HG03064 (cell line): ENCODE results near the gene SPTBN4.
"Not testable (repeated sequence)": the region's sequence is repeated elsewhere in the genome, so short reads cannot be mapped to it uniquely, and the experiment has no call there.

Source experiments
- ATAC-seq: cut with Tn5 transposase; IDR thresholded peaks from one replicate; pipeline ENCODE4 v1.9.1; 2021; ENCODE audit warnings: low read depth; ENCODE audit not compliant: unreplicated experiment

SPTBN4 gene

GRCh38 chr19:40438284-40438683 is 28.5 kb upstream of the SPTBN4 start:
- no peak for ATAC-seq

GRCh38 chr19:40441719-40442253 is 25.0 kb upstream of the SPTBN4 start:
- ATAC-seq = no peak

- ATAC-seq = no peak
Measured at GRCh38 chr19:40442328-40443130, 24.3 kb upstream of the SPTBN4 start.

- ATAC-seq = peak; percentile 52
Measured at GRCh38 chr19:40443131-40443999, 23.4 kb upstream of the SPTBN4 start.

GRCh38 chr19:40444000-40444824 is 22.6 kb upstream of the SPTBN4 start, which contains the start of gene SERTAD3:
TSS of gene SERTAD3 (minus strand) at chr19:40444335. CDS start at chr19:40442080, 2,255 bp downstream.
- ATAC-seq = peak; percentile 52

- no peak for ATAC-seq
Measured at GRCh38 chr19:40444825-40445312, 21.9 kb upstream of the SPTBN4 start.

- ATAC-seq = no peak
Measured at GRCh38 chr19:40445780-40446262, 21.0 kb upstream of the SPTBN4 start.

GRCh38 chr19:40446263-40446784 is 20.5 kb upstream of the SPTBN4 start:
- ATAC-seq = no peak

GRCh38 chr19:40449506-40449905 is 17.3 kb upstream of the SPTBN4 start:
- no peak for ATAC-seq

- ATAC-seq = no peak
Measured at GRCh38 chr19:40450664-40451063, 16.1 kb upstream of the SPTBN4 start.

GRCh38 chr19:40452016-40452415 is 14.8 kb upstream of the SPTBN4 start:
- no peak for ATAC-seq

- ATAC-seq = no peak
Measured at GRCh38 chr19:40453151-40453735, 13.6 kb upstream of the SPTBN4 start.

- not testable (repeated sequence) for ATAC-seq
Measured at GRCh38 chr19:40453943-40454342, 12.9 kb upstream of the SPTBN4 start.

- no peak for ATAC-seq
Measured at GRCh38 chr19:40457048-40457447, 9.8 kb upstream of the SPTBN4 start.

GRCh38 chr19:40457953-40458596 is 8.7 kb upstream of the SPTBN4 start:
- no peak for ATAC-seq

- ATAC-seq = no peak
Measured at GRCh38 chr19:40458597-40458974, 8.2 kb upstream of the SPTBN4 start.

- ATAC-seq = no peak
Measured at GRCh38 chr19:40460185-40460584, 6.6 kb upstream of the SPTBN4 start.

GRCh38 chr19:40461669-40462221 is 5.1 kb upstream of the SPTBN4 start:
- ATAC-seq = no peak

- ATAC-seq = not testable (repeated sequence)
Measured at GRCh38 chr19:40463587-40464037, 3.2 kb upstream of the SPTBN4 start.
